NCI-H510A treated with DMSO at 0.1 percent for 48 hours (cell line): ENCODE results near the gene ACR.
A peak's percentile ranks its signal among the peaks of the same experiment; 100 is the strongest.
"Not testable (repeated sequence)": the region's sequence is repeated elsewhere in the genome, so short reads cannot be mapped to it uniquely, and the experiment has no call there.

Source experiments
- DNase-seq: peaks from one replicate; lab custom pipeline; 2025; lab: John Stamatoyannopoulos, UW

Gene ACR

DNA sequence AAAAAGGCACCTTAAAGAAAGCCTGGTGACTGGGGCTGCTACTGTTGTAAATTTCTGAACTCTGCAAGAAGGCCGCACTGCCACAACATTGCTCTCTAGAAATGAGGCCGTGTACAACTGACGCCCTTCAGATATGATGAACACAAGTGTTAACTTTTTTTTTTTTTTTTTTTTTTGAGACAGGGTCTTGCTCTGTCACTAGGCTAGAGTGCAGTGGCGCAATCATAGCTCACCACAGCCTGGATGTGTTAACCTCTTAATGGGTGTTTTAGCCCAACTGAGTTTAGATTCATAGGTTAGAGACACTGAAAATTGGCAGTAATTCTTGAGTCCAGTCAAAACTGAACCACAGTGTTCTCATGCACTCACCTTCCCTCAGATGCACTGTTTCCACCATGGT, 42.2 kb downstream of the ACR start:
- not testable (repeated sequence) for DNase-seq

DNA sequence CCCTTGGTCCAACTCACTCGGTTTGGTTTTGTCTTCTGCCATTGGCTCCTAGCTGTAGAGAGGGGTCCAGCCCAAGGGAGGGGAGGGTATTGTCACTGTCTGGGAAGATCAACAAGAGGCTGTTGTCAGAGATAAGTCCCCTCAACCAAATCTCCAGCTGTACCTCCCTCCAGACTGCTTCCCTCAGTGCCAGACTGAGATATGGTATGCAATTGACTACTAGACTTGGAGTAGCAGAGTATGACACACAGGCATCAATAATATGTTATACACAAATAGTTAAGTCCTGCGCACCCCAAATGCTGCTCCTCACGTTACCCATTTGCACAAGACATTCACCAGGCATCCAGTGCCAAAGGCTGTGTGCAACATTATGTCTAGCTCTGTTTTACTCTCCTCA, 44.2 kb downstream of the ACR start:
- not testable (repeated sequence) for DNase-seq

- peak; percentile 58 for DNase-seq
Observed at GRCh38 chr22:50783033-50783879, 45.3 kb downstream of the ACR start, which contains the start of gene RABL2B. TSS of gene RABL2B (minus strand) at chr22:50783636. CDS start at chr22:50782294, 1,342 bp downstream.

GRCh38 chr22:50783880-50784276, 45.9 kb downstream of the ACR start:
- not testable (repeated sequence) for DNase-seq

DNA sequence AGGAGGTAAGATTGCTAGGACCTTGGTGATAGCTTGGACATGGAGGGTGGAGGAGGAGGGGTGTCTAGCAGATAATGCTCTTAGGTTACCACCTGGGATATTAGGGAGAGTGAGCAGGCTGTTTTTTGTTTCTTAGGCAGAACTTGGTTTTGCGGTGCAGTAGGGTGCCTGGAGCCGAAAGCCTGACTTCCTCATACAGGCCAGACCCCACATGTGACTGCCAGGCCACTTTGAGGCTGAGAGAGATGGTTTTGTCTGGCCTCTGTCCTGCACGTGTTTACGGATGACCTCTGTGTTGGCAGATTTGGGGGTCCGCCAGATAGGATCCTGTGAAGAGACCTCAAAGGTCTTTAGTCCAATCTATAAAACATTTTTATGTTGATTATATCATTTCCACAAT, 47.3 kb downstream of the ACR start:
- not testable (repeated sequence) for DNase-seq

- DNase-seq: not testable (repeated sequence)
Observed at GRCh38 chr22:50786936-50787335, 48.9 kb downstream of the ACR start.
